Dendritic cell treated with granulocyte-macrophage colony-stimulating factor and Interleukin-4, amounts not matched to agents 40 ng/mL and 50 ng/mL, for 4 days (primary cell): ENCODE measurements around the gene EFNA1.

Experiments used
- H3K27ac Mint-ChIP-seq: one replicate; pipeline ENCODE4 v1.8.0; 2022; ENCODE audit warnings: mild to moderate bottlenecking, mixed read lengths
- H3K27me3 Mint-ChIP-seq: one replicate; pipeline ENCODE4 v1.8.0; 2022; ENCODE audit warnings: mild to moderate bottlenecking, mixed read lengths
- H3K36me3 Mint-ChIP-seq: one replicate; pipeline ENCODE4 v1.8.0; 2022; ENCODE audit warnings: low read depth, mixed read lengths
- H3K4me1 Mint-ChIP-seq: one replicate; pipeline ENCODE4 v1.8.0; 2022; ENCODE audit warnings: low read depth, mixed read lengths
- H3K4me3 Mint-ChIP-seq: one replicate; pipeline ENCODE4 v1.8.0; 2022; ENCODE audit warnings: mild to moderate bottlenecking, moderate library complexity, mixed read lengths
- H3K9me3 Mint-ChIP-seq: one replicate; pipeline ENCODE4 v1.8.0; 2022; ENCODE audit warnings: mixed read lengths
- intact Hi-C: fragments of 100-400 bp; cut with micrococcal nuclease; formaldehyde crosslinking; loops from one replicate; pipeline ENCODE4 v1.15.0; 2022

EFNA1 gene

GRCh38 chr1:155085504-155086127 is 42.1 kb upstream of the EFNA1 start:
- H3K36me3 Mint-ChIP-seq, result peaks cover 7% of the 10 kb centered on the region
- no peaks in the 10 kb centered on the region for H3K9me3 Mint-ChIP-seq
- H3K27me3 Mint-ChIP-seq, result peaks cover 47% of the 10 kb centered on the region
- intact Hi-C loops, result loop anchor here (2.0 to 10.0 kb wide), 3 partner anchors 15 to 418 kb away; partner anchors contain the start of gene PYGO2
- peak overlapping the region; percentile 98 for H3K27ac Mint-ChIP-seq
- peak overlapping the region; percentile 96 for H3K4me3 Mint-ChIP-seq
- peaks cover 56% of the 10 kb centered on the region for H3K4me1 Mint-ChIP-seq

GRCh38 chr1:155086128-155086741 is 41.4 kb upstream of the EFNA1 start:
- Mint-ChIP-seq H3K27ac (no peak overlapping the region), H3K27me3 (peaks cover 46% of the 10 kb centered on the region)

GRCh38 chr1:155086856-155087535 is 40.7 kb upstream of the EFNA1 start:
- H3K9me3 Mint-ChIP-seq, result no peaks in the 10 kb centered on the region
- H3K4me1 Mint-ChIP-seq, result peaks cover 57% of the 10 kb centered on the region
- H3K36me3 Mint-ChIP-seq, result peaks cover 7% of the 10 kb centered on the region
- intact Hi-C loops, result loop anchor here (5.0 to 10.0 kb wide), 2 partner anchors 122 to 420 kb away; partner anchors contain the start of gene PYGO2
- H3K27me3 Mint-ChIP-seq, result peaks cover 47% of the 10 kb centered on the region
- no peak overlapping the region for H3K4me3 Mint-ChIP-seq
- H3K27ac Mint-ChIP-seq, result no peak overlapping the region

More at GRCh38 chr1:155086128-155086741, 41.4 kb upstream of the EFNA1 start:
- intact Hi-C loops, result loop anchor here (5.0 to 10.0 kb wide), 2 partner anchors 121 to 419 kb away; partner anchors contain the start of gene PYGO2
- peaks cover 7% of the 10 kb centered on the region for H3K36me3 Mint-ChIP-seq
- H3K4me3 Mint-ChIP-seq, result peak overlapping the region; percentile 30
- H3K4me1 Mint-ChIP-seq, result peaks cover 57% of the 10 kb centered on the region
- H3K9me3 Mint-ChIP-seq, result no peaks in the 10 kb centered on the region

GRCh38 chr1:155091071-155092051 is 36.3 kb upstream of the EFNA1 start:
- Mint-ChIP-seq H3K9me3 (no peaks in the 10 kb centered on the region), H3K36me3 (no peaks in the 10 kb centered on the region), H3K4me3 (no peak overlapping the region), H3K4me1 (peaks cover 29% of the 10 kb centered on the region), H3K27ac (no peak overlapping the region), H3K27me3 (peaks cover 58% of the 10 kb centered on the region)
- intact Hi-C loops, result loop anchor here (1.0 kb wide), 1 partner anchor 76 kb away; no protein-coding TSS in a partner anchor

- peaks cover 22% of the 10 kb centered on the region for H3K4me1 Mint-ChIP-seq
- no peaks in the 10 kb centered on the region for H3K9me3 Mint-ChIP-seq
- H3K4me3 Mint-ChIP-seq, result no peak overlapping the region
- no peaks in the 10 kb centered on the region for H3K36me3 Mint-ChIP-seq
- peaks cover 64% of the 10 kb centered on the region for H3K27me3 Mint-ChIP-seq
- intact Hi-C loops, result no loop called here
- H3K27ac Mint-ChIP-seq, result no peak overlapping the region
Observed at GRCh38 chr1:155092131-155092530, 35.5 kb upstream of the EFNA1 start.

- Mint-ChIP-seq H3K9me3 (no peaks in the 10 kb centered on the region), H3K4me1 (peaks cover 20% of the 10 kb centered on the region), H3K27ac (no peak overlapping the region), H3K27me3 (peaks cover 65% of the 10 kb centered on the region), H3K36me3 (no peaks in the 10 kb centered on the region), H3K4me3 (no peak overlapping the region)
- intact Hi-C loops, result no loop called here
Observed at GRCh38 chr1:155092641-155093040, 35.0 kb upstream of the EFNA1 start.

- intact Hi-C loops, result no loop called here
- H3K4me1 Mint-ChIP-seq, result peaks cover 20% of the 10 kb centered on the region
- no peaks in the 10 kb centered on the region for H3K9me3 Mint-ChIP-seq
- H3K36me3 Mint-ChIP-seq, result no peaks in the 10 kb centered on the region
- H3K27me3 Mint-ChIP-seq, result peaks cover 68% of the 10 kb centered on the region
- H3K4me3 Mint-ChIP-seq, result no peak overlapping the region
- H3K27ac Mint-ChIP-seq, result no peak overlapping the region
Observed at GRCh38 chr1:155093911-155094621, 33.6 kb upstream of the EFNA1 start.

GRCh38 chr1:155094622-155094948 is 33.1 kb upstream of the EFNA1 start:
- Mint-ChIP-seq H3K36me3 (no peaks in the 10 kb centered on the region), H3K9me3 (no peaks in the 10 kb centered on the region), H3K27ac (no peak overlapping the region), H3K4me3 (no peak overlapping the region), H3K4me1 (peaks cover 20% of the 10 kb centered on the region), H3K27me3 (peaks cover 69% of the 10 kb centered on the region)
- intact Hi-C loops, result no loop called here

GRCh38 chr1:155099331-155099730 is 28.3 kb upstream of the EFNA1 start:
- no peaks in the 10 kb centered on the region for H3K36me3 Mint-ChIP-seq
- H3K27me3 Mint-ChIP-seq, result peaks cover 41% of the 10 kb centered on the region
- H3K4me3 Mint-ChIP-seq, result no peak overlapping the region

GRCh38 chr1:155103325-155103724 is 24.4 kb upstream of the EFNA1 start:
- no peak overlapping the region for H3K27ac Mint-ChIP-seq
- H3K9me3 Mint-ChIP-seq, result no peaks in the 10 kb centered on the region
- peaks cover 26% of the 10 kb centered on the region for H3K27me3 Mint-ChIP-seq
- H3K36me3 Mint-ChIP-seq, result no peaks in the 10 kb centered on the region
- peaks cover 37% of the 10 kb centered on the region for H3K4me1 Mint-ChIP-seq
- intact Hi-C loops, result loop anchor here (5.0 kb wide), 1 partner anchor 34 kb away; the partner anchor contains the start of gene SLC50A1
- no peak overlapping the region for H3K4me3 Mint-ChIP-seq

More at GRCh38 chr1:155099331-155099730, 28.3 kb upstream of the EFNA1 start:
- no peak overlapping the region for H3K27ac Mint-ChIP-seq
- no peaks in the 10 kb centered on the region for H3K9me3 Mint-ChIP-seq
- intact Hi-C loops, result no loop called here
- peaks cover 23% of the 10 kb centered on the region for H3K4me1 Mint-ChIP-seq

GRCh38 chr1:155104605-155105534 is 22.8 kb upstream of the EFNA1 start:
- H3K36me3 Mint-ChIP-seq, result no peaks in the 10 kb centered on the region
- peaks cover 37% of the 10 kb centered on the region for H3K4me1 Mint-ChIP-seq
- no peak overlapping the region for H3K4me3 Mint-ChIP-seq
- H3K27ac Mint-ChIP-seq, result no peak overlapping the region
- no peaks in the 10 kb centered on the region for H3K9me3 Mint-ChIP-seq
- peaks cover 26% of the 10 kb centered on the region for H3K27me3 Mint-ChIP-seq
- intact Hi-C loops, result loop anchor here (5.0 kb wide), 1 partner anchor 32 kb away; the partner anchor contains the start of gene SLC50A1

GRCh38 chr1:155105604-155106011 is 22.1 kb upstream of the EFNA1 start:
- Mint-ChIP-seq H3K27ac (no peak overlapping the region), H3K27me3 (peaks cover 24% of the 10 kb centered on the region), H3K4me3 (no peak overlapping the region), H3K36me3 (no peaks in the 10 kb centered on the region), H3K4me1 (peaks cover 37% of the 10 kb centered on the region), H3K9me3 (no peaks in the 10 kb centered on the region)
- intact Hi-C loops, result no loop called here
